ENCODE measurements around the gene BNIP1.

The BNIP1 gene

DNA sequence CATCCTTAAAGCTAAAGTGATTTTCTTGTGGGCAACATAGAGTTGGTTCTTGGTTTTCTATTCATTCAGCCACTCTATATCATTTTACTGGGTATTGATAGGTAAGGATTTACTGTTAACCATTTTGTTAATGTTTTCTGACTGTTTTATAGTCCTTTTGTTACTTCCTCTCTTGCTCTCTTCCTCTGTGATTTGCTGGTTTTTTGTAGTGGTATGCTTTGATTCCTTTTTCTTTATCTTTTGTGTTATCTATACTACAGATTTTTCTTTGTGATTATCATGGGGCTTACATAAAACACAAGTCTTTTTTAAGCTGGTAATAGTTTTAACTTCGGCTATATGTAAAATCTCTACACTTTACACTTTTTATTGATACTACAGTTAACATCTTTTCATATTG lies 44.9 kb upstream of the BNIP1 start:
- no peak for TF ChIP-seq CSDC2 (CRISPR knock-in tag; IDR thresholded peaks at IDR 0.05)
- no peak for TF ChIP-seq RARB (CRISPR knock-in tag; IDR thresholded peaks at IDR 0.05)
- TF ChIP-seq OSR1 (CRISPR knock-in tag; IDR thresholded peaks at IDR 0.05), result no peak
- TF ChIP-seq, protein P1, sequence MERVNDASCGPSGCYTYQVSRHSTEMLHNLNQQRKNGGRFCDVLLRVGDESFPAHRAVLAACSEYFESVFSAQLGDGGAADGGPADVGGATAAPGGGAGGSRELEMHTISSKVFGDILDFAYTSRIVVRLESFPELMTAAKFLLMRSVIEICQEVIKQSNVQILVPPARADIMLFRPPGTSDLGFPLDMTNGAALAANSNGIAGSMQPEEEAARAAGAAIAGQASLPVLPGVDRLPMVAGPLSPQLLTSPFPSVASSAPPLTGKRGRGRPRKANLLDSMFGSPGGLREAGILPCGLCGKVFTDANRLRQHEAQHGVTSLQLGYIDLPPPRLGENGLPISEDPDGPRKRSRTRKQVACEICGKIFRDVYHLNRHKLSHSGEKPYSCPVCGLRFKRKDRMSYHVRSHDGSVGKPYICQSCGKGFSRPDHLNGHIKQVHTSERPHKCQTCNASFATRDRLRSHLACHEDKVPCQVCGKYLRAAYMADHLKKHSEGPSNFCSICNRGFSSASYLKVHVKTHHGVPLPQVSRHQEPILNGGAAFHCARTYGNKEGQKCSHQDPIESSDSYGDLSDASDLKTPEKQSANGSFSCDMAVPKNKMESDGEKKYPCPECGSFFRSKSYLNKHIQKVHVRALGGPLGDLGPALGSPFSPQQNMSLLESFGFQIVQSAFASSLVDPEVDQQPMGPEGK (CRISPR knock-in tag; IDR thresholded peaks at IDR 0.05; ENCODE audit: borderline replicate concordance), result no peak
- no peak for TF ChIP-seq ZNF565 (CRISPR knock-in tag; conservative IDR thresholded peaks at IDR 0.05; ENCODE audit: low read depth)
- no peak for TF ChIP-seq GLIS3 (CRISPR knock-in tag; IDR thresholded peaks at IDR 0.05)
- TF ChIP-seq, protein P2, sequence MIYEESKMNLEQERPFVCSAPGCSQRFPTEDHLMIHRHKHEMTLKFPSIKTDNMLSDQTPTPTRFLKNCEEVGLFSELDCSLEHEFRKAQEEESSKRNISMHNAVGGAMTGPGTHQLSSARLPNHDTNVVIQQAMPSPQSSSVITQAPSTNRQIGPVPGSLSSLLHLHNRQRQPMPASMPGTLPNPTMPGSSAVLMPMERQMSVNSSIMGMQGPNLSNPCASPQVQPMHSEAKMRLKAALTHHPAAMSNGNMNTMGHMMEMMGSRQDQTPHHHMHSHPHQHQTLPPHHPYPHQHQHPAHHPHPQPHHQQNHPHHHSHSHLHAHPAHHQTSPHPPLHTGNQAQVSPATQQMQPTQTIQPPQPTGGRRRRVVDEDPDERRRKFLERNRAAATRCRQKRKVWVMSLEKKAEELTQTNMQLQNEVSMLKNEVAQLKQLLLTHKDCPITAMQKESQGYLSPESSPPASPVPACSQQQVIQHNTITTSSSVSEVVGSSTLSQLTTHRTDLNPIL (CRISPR knock-in tag; IDR thresholded peaks at IDR 0.05; ENCODE audit: low read depth), result no peak
- no peak for TF ChIP-seq ESRRG (CRISPR knock-in tag; IDR thresholded peaks at IDR 0.05)
- TF ChIP-seq ZFP30 (CRISPR knock-in tag; IDR thresholded peaks at IDR 0.05), result no peak
- TF ChIP-seq TCF4 (CRISPR knock-in tag; IDR thresholded peaks at IDR 0.05; ENCODE audit: borderline replicate concordance), result no peak
- TF ChIP-seq PPARA (CRISPR knock-in tag; IDR thresholded peaks at IDR 0.05; ENCODE audit: borderline replicate concordance), result no peak
- TF ChIP-seq ZFP3 (CRISPR knock-in tag; IDR thresholded peaks at IDR 0.05), result no peak
- TF ChIP-seq ARNTL (CRISPR knock-in tag; IDR thresholded peaks at IDR 0.05; ENCODE audit: borderline replicate concordance, low read depth), result no peak
- TF ChIP-seq, protein P3, sequence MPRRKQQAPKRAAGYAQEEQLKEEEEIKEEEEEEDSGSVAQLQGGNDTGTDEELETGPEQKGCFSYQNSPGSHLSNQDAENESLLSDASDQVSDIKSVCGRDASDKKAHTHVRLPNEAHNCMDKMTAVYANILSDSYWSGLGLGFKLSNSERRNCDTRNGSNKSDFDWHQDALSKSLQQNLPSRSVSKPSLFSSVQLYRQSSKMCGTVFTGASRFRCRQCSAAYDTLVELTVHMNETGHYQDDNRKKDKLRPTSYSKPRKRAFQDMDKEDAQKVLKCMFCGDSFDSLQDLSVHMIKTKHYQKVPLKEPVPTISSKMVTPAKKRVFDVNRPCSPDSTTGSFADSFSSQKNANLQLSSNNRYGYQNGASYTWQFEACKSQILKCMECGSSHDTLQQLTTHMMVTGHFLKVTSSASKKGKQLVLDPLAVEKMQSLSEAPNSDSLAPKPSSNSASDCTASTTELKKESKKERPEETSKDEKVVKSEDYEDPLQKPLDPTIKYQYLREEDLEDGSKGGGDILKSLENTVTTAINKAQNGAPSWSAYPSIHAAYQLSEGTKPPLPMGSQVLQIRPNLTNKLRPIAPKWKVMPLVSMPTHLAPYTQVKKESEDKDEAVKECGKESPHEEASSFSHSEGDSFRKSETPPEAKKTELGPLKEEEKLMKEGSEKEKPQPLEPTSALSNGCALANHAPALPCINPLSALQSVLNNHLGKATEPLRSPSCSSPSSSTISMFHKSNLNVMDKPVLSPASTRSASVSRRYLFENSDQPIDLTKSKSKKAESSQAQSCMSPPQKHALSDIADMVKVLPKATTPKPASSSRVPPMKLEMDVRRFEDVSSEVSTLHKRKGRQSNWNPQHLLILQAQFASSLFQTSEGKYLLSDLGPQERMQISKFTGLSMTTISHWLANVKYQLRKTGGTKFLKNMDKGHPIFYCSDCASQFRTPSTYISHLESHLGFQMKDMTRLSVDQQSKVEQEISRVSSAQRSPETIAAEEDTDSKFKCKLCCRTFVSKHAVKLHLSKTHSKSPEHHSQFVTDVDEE (CRISPR knock-in tag; IDR thresholded peaks at IDR 0.05), result no peak
- TF ChIP-seq ZNF8 (CRISPR knock-in tag; IDR thresholded peaks at IDR 0.05), result no peak
- no peak for TF ChIP-seq ISL1 (CRISPR knock-in tag; IDR thresholded peaks at IDR 0.05)
- TF ChIP-seq, protein P4, sequence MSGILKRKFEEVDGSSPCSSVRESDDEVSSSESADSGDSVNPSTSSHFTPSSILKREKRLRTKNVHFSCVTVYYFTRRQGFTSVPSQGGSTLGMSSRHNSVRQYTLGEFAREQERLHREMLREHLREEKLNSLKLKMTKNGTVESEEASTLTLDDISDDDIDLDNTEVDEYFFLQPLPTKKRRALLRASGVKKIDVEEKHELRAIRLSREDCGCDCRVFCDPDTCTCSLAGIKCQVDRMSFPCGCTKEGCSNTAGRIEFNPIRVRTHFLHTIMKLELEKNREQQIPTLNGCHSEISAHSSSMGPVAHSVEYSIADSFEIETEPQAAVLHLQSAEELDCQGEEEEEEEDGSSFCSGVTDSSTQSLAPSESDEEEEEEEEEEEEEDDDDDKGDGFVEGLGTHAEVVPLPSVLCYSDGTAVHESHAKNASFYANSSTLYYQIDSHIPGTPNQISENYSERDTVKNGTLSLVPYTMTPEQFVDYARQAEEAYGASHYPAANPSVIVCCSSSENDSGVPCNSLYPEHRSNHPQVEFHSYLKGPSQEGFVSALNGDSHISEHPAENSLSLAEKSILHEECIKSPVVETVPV (CRISPR knock-in tag; IDR thresholded peaks at IDR 0.05), result no peak
- no peak for TF ChIP-seq BACH2 (CRISPR knock-in tag; IDR thresholded peaks at IDR 0.05; ENCODE audit: borderline replicate concordance)
- TF ChIP-seq ZNF70 (CRISPR knock-in tag; IDR thresholded peaks at IDR 0.05), result no peak
- no peak for TF ChIP-seq TOX (CRISPR knock-in tag; IDR thresholded peaks at IDR 0.05; ENCODE audit: borderline replicate concordance)
- ATAC-seq, result no peak

DNA sequence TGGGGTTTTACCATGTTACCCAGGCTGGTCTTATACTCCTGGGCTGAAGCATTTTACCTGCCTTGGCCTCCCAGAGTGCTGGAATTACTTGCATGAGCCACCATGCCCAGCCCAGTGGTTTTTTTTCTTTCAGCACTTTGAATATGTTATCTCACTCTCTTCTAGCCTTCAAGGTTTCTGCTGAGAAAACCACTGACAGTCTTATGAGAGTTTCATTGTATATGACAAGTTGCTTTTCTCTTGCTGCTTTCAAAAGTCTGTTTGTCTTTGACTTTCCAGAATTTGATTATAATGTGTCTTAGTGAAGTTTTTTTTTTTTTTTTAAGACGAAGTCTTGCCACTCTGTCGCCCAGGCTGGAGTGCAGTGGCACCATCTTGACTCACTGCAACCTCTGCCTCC lies 43.1 kb upstream of the BNIP1 start:
- TF ChIP-seq, protein P4 (CRISPR knock-in tag; IDR thresholded peaks at IDR 0.05), result no peak
- no peak for TF ChIP-seq CSDC2 (CRISPR knock-in tag; IDR thresholded peaks at IDR 0.05)
- no peak for TF ChIP-seq RARB (CRISPR knock-in tag; IDR thresholded peaks at IDR 0.05)
- no peak for TF ChIP-seq SNAI2 (CRISPR knock-in tag; IDR thresholded peaks at IDR 0.05)
- TF ChIP-seq ARNTL (CRISPR knock-in tag; IDR thresholded peaks at IDR 0.05; ENCODE audit: borderline replicate concordance, low read depth), result no peak
- no peak for TF ChIP-seq TCF4 (CRISPR knock-in tag; IDR thresholded peaks at IDR 0.05; ENCODE audit: borderline replicate concordance)
- TF ChIP-seq ZFP30 (CRISPR knock-in tag; IDR thresholded peaks at IDR 0.05), result no peak
- no peak for TF ChIP-seq BACH2 (CRISPR knock-in tag; IDR thresholded peaks at IDR 0.05; ENCODE audit: borderline replicate concordance)
- TF ChIP-seq, protein P1 (CRISPR knock-in tag; IDR thresholded peaks at IDR 0.05; ENCODE audit: borderline replicate concordance), result no peak
- no peak for TF ChIP-seq ISL1 (CRISPR knock-in tag; IDR thresholded peaks at IDR 0.05)
- TF ChIP-seq ZC3H10 (CRISPR knock-in tag; IDR thresholded peaks at IDR 0.05), result no peak
- no peak for TF ChIP-seq OSR1 (CRISPR knock-in tag; IDR thresholded peaks at IDR 0.05)
- TF ChIP-seq, protein P5, sequence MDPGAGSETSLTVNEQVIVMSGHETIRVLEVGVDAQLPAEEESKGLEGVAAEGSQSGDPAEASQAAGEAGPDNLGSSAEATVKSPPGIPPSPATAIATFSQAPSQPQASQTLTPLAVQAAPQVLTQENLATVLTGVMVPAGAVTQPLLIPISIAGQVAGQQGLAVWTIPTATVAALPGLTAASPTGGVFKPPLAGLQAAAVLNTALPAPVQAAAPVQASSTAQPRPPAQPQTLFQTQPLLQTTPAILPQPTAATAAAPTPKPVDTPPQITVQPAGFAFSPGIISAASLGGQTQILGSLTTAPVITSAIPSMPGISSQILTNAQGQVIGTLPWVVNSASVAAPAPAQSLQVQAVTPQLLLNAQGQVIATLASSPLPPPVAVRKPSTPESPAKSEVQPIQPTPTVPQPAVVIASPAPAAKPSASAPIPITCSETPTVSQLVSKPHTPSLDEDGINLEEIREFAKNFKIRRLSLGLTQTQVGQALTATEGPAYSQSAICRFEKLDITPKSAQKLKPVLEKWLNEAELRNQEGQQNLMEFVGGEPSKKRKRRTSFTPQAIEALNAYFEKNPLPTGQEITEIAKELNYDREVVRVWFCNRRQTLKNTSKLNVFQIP (CRISPR knock-in tag; IDR thresholded peaks at IDR 0.05; ENCODE audit: borderline replicate concordance, low read depth), result no peak
- TF ChIP-seq, protein P3 (CRISPR knock-in tag; IDR thresholded peaks at IDR 0.05), result no peak
- ATAC-seq, result no peak
